HG03354 (cell line): ENCODE measurements around the gene SYT13.

ENCODE experiments used
- ATAC-seq: cut with Tn5 transposase; IDR thresholded peaks from one replicate; pipeline ENCODE4 v1.9.1; 2021; ENCODE audit warnings: mild to moderate bottlenecking; ENCODE audit not compliant: unreplicated experiment, poor library complexity, severe bottlenecking

The SYT13 gene

DNA sequence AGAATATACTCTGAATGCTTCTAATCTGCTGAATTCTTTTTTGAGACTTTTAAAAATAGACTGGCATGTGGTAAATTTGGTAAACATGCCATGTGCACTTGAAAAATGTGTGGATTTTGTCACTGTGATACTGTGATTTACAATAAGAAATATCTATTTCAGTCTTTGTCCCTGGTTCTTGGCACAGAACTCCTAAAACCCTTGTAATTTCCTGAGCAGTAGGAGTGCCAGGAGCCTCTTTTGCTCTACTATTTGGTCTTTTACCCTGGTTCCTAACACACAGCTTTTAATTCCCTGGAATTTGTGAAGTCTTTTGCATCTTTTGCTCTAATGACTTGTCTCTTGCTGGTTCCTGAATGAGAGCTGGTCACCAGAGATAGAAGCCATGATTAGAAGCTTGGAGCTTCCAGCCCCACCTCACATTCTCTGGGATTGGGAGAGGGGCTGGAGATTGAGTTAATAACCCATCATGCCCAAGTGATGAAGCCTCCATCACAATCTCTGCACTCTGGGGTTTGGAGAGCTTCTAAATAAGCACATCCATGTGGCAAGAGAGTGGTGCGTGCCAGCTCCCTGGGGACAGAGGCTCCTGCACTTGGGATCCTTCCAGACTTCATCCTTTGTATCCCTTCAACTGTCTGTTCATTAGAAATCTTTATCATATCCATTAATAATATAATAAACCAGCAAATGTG lies 27.2 kb upstream of the SYT13 start:
- no peak for ATAC-seq

DNA sequence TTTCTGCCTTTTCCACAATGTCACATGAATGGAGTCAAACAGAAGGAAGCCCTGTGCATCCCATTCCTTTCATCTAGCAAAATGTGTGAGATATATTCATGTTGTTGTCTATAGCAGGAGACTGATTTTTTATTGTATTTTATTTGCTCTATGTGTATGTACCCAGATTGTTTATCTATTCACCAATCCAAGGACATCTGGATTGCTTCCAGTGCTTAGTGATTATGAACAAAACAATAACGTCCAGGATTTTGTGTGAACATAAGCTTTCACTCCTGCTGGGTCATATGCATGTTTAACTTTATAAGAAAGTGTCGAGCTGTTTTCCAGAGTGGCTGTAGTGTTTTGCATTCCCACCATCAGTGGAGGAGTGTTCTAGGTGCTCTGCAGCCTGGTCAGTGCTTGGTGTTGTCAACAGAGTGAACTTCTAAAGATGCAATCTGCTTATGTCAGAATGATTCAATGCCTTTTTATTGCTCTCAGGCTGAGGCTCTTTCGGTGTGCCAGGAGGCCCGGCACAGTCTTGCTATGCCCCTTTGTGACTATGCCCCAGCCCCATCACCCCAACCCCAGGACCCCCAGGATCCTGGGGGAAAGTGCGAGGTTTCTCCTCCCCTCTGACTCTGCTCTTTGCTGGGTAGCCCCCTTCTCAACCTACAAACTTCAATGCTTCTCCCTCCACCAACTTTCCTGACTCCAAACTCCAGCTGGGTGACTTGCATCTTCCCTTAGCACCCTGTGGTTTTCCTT lies 19.9 kb upstream of the SYT13 start:
- no peak for ATAC-seq

DNA sequence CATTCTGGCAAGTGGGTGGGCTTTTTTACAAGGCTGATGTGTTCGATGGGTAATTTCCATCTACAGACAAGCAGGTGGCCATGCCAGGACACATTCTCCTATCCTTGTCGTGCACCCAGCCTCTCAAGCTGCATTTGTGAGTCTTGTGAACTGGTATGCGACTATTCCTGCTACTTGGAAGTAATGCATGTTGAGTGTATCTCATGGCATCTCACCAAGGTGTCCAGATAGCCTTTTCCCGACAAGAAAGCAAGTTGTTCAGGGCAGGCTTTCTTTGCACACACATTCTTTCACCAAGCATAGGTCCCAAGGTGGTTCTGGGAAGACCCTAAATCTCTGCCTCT lies 18.8 kb upstream of the SYT13 start:
- ATAC-seq: no peak

DNA sequence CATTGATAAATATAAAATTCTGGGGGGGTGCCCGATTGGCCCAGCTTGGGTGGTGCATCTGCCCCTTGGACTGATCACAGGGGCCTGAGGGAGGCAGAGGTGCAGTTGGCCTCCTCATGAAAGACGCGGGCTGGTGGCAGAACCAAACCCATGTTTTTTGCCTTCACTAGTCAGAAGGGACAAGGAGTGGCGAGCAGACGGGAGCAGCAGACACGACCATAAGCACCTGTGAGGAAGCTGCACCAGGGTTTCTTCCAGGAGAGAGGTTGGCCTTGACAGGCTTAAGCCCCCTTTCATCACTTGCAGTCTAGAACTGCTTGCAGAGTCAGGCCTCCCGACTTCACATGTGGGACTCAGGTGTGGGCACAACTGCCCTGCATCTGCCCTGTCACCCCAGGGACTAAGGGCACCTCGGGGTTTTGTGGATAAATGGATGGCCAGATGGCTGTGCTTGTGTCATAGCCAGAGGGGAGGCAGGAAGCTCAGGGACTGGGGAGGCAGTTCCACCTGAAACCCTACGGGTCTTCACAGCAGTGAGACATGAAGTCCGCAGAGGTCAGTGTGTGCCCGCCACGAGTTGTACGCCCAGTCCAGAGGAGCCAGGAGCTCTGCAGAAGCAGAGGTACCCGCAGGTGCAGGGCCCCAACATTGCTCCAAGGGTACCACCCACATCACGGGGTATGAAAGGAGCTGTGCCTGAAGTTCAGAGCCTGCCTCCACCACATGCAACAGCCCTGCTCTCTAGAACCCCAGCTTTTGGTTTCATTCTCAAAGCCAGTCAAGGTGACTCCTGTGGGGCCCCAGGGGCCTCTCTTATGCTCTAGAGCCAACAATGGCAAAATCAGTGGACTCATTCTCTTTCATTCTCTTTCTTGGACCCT lies 18.2 kb upstream of the SYT13 start:
- no peak for ATAC-seq

DNA sequence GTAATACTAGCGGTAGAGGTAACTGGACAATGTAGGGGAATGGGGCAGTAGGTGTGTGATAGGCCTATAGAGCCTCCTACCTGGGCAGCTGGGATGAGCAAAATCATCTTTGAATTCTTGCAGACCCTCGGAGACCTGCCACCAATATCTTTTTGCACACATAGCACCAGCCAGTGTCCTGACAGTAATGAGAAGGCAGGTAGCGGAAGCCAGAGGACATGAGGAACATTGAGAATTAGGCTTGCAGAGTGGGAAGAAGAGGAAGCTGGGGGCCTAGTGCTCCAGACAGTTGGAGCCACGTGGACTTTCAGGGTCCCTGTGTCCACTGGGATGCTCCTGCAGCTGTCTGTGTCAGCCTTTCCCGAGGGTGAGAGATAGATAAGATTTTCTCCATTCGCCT lies 17.2 kb upstream of the SYT13 start:
- no peak for ATAC-seq

DNA sequence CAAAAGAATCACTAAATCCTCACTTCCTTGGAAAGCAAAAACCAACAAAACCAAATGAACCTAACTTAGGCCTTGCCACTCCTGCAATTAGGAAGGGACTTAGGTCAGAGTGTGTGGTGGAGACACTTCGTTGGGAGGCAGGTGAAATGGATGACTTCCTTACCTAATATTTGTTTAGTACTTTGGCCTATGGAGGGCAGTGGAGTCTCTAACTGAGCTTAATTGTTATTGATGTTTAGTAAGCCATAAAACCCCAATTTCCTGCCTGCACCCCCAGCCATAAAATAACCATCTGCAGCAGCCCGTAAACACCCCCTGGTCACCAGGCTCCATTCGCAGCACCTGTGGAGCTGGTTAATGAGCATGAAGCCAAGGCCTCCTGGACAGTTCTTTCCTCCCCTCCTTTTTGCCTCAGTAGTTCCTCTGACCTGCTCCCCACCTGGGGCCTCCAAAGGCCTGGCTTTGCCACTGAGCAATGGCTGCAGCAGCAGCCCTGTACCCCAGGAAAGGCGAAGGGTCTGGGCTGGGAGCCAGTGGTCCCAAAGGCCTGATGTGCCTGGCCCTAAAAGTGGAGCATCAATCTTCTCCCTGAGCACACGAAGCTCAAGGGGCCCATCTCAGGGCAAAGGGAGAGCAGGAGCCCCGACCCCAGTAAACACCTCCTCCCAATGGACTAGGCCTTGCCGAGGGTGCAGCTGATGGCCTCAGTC lies 15.6 kb upstream of the SYT13 start:
- ATAC-seq: no peak

DNA sequence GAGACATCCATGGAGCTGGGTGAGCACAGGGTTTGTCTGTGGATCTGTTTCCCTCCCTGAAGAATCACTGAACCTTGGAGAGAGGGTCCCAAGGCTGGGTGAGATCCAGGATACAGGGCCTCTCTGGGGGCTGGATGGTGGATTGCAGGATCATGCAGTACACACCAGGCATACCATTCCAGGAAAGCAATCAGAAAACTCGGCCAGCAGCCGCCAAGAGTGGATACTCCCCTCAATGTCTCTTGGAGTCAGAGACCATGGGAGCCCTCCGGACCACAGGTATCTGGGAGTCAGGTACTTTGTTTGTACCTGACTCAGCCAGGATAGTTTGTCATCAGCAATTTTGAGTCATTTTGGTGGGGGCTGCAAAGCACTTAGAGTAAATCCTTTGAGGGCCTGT lies 14.6 kb upstream of the SYT13 start:
- no peak for ATAC-seq

DNA sequence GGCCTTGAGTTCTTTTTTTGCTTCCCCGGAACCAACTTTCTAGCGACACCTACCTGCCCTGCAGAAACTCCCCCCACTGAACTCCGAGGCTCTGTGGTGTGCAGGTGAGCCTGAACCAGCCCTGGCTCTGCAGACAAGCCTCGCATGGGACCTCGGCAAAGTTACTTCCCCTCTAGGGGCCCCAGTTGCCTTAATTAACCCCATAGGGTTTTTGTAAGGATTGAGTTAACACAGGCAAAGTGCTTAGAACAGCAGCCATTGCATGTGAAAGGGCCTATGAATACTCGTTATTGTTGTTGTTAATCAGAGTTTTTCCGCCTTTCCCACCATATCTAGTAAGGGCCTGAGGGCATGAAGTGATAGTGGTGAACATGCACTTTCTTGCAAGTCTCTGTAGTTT lies 12.6 kb upstream of the SYT13 start:
- no peak for ATAC-seq

DNA sequence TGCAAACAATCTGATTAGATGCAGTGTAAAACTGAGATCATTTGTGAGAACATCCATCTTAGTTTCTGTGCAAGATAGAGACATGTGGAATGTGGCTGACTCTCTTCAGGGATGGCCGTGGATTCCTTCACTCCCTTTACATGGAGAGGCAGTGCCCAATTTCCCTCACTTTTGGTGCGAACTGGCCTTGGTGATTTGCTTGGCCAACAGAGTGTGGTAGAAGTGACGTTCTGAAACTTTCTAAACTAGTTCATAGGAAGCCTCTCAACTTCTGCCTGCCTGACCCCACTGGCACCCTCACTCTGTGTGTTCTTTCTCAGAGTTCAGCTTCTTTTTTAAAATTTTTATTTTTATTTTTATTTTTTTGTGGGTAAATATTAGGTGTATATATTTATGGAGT lies 9.9 kb upstream of the SYT13 start:
- ATAC-seq: no peak

- ATAC-seq: no peak
Observed at GRCh38 chr11:45294499-45294898, 8.4 kb upstream of the SYT13 start.

DNA sequence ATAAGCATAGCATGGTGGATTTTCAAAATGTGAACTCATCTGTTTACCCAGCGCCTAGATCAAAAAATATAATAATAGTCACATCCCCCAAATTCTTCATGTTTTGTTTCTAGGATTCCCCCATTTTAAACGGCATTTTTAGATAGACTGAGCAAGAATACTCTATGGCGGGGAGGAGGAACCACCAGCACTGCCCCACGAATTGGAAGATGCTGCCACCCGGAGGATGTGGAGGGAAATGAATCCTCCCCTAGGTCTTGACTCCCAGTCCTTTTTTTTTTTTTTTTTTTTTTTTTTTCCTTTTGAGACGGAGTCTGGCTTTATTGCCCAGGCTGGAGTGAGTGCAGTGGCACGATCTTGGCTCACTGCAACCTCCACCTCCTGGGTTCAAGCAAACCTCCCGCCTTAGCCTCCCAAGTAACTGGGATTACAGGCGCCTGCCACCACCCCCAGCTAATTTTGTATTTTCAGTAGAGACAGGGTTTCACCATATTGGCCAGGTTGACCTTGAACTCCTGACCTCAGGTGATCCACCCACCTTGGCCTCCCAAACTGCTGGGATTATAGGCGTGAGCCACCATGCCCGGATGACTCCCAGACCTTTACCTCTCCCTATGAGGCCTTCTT lies 7.5 kb upstream of the SYT13 start:
- ATAC-seq: peak; percentile 76

DNA sequence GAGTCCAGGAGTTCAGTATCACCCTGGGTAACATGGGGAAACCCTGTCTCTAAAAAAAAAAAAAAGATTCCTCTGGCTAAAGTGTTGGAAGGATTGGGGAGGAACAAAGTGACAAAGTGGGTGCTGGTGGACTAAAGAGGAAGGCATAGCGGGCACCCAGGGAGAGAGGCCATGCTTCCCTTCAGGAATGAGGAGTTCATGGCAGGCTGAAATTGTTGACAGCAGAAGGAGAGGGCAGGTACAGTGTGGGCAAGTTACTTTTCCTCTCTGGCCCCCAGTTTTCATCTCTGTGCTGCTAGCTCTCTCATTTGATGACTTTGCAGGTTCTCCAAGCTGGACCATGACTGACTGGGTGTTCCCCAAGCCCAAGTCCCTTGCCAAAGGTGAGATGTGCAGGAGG lies 4.4 kb upstream of the SYT13 start:
- no peak for ATAC-seq

DNA sequence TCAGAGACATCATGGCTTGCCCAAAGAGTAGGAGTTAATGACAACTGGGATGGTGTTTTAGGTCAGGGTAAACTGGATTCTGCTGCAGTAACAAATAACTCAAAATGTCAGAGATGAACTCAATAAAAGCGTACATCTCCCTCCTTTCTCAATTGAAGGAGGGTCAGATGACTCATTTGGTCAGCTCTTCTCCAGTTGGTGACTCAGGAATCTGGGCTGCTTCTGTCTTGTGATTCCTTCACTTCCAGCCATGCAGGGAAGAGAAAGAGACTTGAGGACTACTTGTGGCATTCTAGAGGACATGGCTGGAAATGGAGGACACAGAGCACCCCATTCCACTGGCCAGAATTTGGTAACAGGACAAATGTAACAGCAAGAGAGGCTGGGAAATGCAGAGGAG lies 3.2 kb upstream of the SYT13 start:
- ATAC-seq: no peak

DNA sequence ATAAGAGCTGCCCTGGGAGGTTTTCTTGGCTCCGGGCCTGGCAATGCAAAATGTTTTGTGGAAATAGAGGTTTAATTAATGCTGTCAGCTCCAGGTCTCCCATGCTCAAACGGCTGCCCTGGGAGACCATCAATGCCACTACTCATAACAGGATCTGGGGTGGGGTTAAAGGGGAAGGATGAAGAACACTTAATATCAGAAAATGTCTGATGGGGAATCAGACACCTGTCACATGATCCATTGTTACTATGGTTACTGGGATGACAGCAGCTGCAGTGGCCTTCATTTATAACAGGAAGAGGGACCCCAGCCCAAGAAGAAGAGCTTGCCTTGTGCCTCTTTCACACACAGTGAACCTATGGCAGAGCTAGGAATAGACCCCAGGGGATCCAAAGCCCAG lies 2.2 kb upstream of the SYT13 start:
- no peak for ATAC-seq

DNA sequence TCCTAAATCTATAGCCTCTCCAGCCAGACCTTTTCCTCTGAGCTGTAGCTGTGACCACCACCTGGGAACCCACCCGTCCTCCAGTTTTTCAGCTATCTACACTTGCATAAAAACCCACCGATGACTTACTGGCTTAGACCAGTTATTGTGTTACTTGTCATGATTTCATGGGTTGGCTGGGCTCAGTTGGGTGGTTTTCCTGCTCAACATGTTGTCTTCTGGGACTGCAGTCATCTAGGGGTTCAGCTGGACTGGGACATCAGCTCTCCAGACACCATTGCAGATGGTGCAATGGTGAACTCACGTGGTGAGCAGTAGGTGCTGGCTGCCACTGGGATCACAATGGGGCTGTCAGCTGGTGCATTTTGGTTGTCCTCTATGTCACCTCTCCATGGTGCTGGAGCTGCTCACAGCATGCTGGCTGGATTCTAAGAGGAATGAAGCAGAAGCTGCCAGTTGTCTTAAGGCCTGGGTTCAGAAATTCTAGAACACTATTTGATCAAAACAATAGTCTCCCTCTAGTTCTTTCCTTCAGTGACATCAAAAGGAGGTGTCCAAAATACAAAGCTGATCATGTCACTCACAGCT lies 1.3 kb upstream of the SYT13 start:
- ATAC-seq: no peak

- no peak for ATAC-seq
Observed at GRCh38 chr11:45285250-45285828, 802 bp downstream of the SYT13 start.

DNA sequence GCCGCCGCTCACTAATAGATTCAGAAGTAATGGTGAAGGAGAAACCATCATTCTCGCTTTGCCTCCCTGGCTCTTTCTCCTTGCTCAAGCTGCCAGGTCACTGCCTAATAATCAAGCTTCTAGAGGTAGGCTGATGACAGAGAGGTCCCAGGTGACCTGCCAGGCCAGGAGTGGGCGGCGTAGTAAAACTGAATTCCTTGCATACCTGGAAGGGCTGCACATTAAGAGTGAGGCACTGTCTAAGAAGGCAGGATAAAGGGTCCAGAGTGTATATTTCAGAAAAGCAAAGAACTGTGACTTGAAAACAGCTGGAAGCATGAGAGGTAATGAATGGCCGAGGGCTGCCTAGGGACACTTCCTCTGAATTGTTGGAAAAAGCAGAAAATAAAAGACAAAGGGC lies 4.1 kb downstream of the SYT13 start:
- no peak for ATAC-seq

DNA sequence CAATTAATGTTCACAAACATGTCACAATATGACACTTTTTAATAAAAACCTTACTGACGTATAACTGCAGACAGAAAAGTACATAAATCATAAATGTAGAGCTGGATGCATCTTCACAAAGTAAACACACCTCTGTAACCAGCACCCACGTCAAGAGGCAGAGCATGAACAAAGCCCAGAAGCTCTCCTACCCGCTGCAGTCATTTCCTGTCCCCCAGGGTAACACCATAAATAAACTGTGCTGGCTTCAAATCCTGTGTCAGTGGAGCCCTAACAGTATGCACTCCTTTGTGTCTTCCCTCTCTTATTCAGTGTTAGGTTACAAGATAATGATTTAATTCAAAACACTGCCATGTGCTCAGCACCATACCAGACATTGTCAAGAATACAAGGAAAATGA lies 5.7 kb downstream of the SYT13 start:
- no peak for ATAC-seq

- no peak for ATAC-seq
Observed at GRCh38 chr11:45279645-45280044, 6.5 kb downstream of the SYT13 start.
